Fibroblast of lung (primary cell): ENCODE data around the gene TPRG1L. TPM values are rescaled to one million over a fixed set of nuclear protein-coding genes. Genes with fewer than 3 reads are reported as not detected.

Source experiments
- DNase-seq, 2 donors: peaks; one replicate each; pipeline versions ENCODE4 v3.0.0 to v3.0.0-alpha.2; 2010; ENCODE audit warnings: low read depth in 2 of 2
- H2AFZ ChIP-seq: 2 replicates; pipeline ENCODE4 v1.5.1; 2012; ENCODE audit warnings: low read length, control low read depth, inconsistent platforms
- H3K27ac ChIP-seq: 2 replicates; pipeline ENCODE4 v1.5.1; 2011; ENCODE audit warnings: low read length, control low read depth; ENCODE audit not compliant: insufficient read depth
- H3K27me3 ChIP-seq: 2 replicates; pipeline ENCODE4 v1.5.1; 2011; ENCODE audit warnings: mild to moderate bottlenecking, low read length; ENCODE audit not compliant: control insufficient read depth, insufficient read depth
- H3K36me3 ChIP-seq: 2 replicates; pipeline ENCODE4 v1.5.1; 2011; ENCODE audit warnings: low read length; ENCODE audit not compliant: control insufficient read depth, insufficient read depth
- H3K4me1 ChIP-seq: 2 replicates; pipeline ENCODE4 v1.5.1; 2011; ENCODE audit warnings: low read length; ENCODE audit not compliant: control insufficient read depth, insufficient read depth; ENCODE audit errors: extremely low read depth
- H3K4me2 ChIP-seq: 2 replicates; pipeline ENCODE4 v1.5.1; 2011; ENCODE audit warnings: low read length, control low read depth; ENCODE audit not compliant: insufficient read depth; ENCODE audit errors: extremely low read depth
- H3K4me3 ChIP-seq, 4 experiments: fragments of 200-600 bp in 1 of 4; sonication (generic) in 1 of 4; replicated peaks in 1 of 4; 2 replicates each; pipeline ENCODE4 v1.5.1; 2011 to 2016; ENCODE audit warnings: low read length in 4 of 4, low read depth in 3 of 4, mild to moderate bottlenecking in 3 of 4, control low read depth in 2 of 4, inconsistent platforms in 1 of 4, mixed read lengths in 1 of 4; ENCODE audit not compliant: insufficient read depth in 1 of 4; ENCODE audit errors: control extremely low read depth in 1 of 4
- H3K79me2 ChIP-seq: 2 replicates; pipeline ENCODE4 v1.5.1; 2012; ENCODE audit warnings: mild to moderate bottlenecking, low read length, inconsistent platforms; ENCODE audit not compliant: control insufficient read depth, insufficient read depth
- H3K9ac ChIP-seq: 2 replicates; pipeline ENCODE4 v1.5.1; 2011; ENCODE audit warnings: mild to moderate bottlenecking, low read length, control low read depth; ENCODE audit not compliant: insufficient read depth
- H3K9me3 ChIP-seq: 2 replicates; pipeline ENCODE4 v1.5.1; 2012; ENCODE audit warnings: low read depth, low read length; ENCODE audit not compliant: control insufficient read depth, insufficient read depth
- H4K20me1 ChIP-seq: 2 replicates; pipeline ENCODE4 v1.5.1; 2011; ENCODE audit warnings: low read length; ENCODE audit not compliant: control insufficient read depth, insufficient read depth; ENCODE audit errors: extremely low read depth
- CTCF ChIP-seq, 2 donors: IDR thresholded peaks in 1 of 2; conservative IDR thresholded peaks in 1 of 2; 1 replicate in 1 of 2; 2 replicates in 1 of 2; pipeline ENCODE4 v1.5.1; 2011 to 2012; ENCODE audit warnings: low read length in 2 of 2, control low read depth in 1 of 2, inconsistent platforms in 1 of 2, low read depth in 1 of 2, mild to moderate bottlenecking in 1 of 2
- EZH2 ChIP-seq: IDR thresholded peaks from 2 replicates; pipeline ENCODE4 v1.5.1; 2012; ENCODE audit warnings: low read length, control low read depth, mild to moderate bottlenecking; ENCODE audit errors: missing control alignments
- polyA plus RNA-seq, 2 donors: library from polyadenylated mRNA; depleted of rRNA in 1 of 2; stranded (reverse) in 1 of 2; unstranded in 1 of 2; fragments of >200 nt; gene quantifications; 2 replicates each; pipeline ENCODE4 v1.2.1, GENCODE V29; 2011 to 2012; ENCODE audit warnings: missing spikeins in 1 of 2
- total RNA-seq: library from RNA; depleted of rRNA; stranded (reverse); fragments of >200 nt; gene quantifications from 2 replicates; pipeline ENCODE4 v1.2.1, GENCODE V29; 2014

The TPRG1L gene
- total and polyA plus RNA-seq, 2 donors (not counting 1 experiment from before 2014, with no cell fraction given), result 22.3 to 56.7 TPM

- no peaks in the 10 kb centered on the region for H3K9me3 ChIP-seq
- no peak overlapping the region for H3K9ac ChIP-seq
- peak; percentile 68 to 86 for DNase-seq
- H3K4me1 ChIP-seq, result no peaks in the 10 kb centered on the region
- H3K4me3 ChIP-seq, result no peak overlapping the region
- no peaks in the 10 kb centered on the region for H4K20me1 ChIP-seq
- no peak for TF ChIP-seq EZH2
- TF ChIP-seq CTCF (conservative IDR thresholded peaks at IDR 0.05 in 1 of 2, IDR thresholded peaks at IDR 0.05 in 1 of 2; ENCODE audit: low read depth in 1 of 2, low read length in 2 of 2), result no peak
- no peaks in the 10 kb centered on the region for H3K27me3 ChIP-seq
- H2AFZ ChIP-seq, result no peak overlapping the region
- no peak overlapping the region for H3K4me2 ChIP-seq
- no peak overlapping the region for H3K27ac ChIP-seq
- no peaks in the 10 kb centered on the region for H3K79me2 ChIP-seq
- no peaks in the 10 kb centered on the region for H3K36me3 ChIP-seq
Observed at GRCh38 chr1:3577300-3577699, 47.5 kb upstream of the TPRG1L start.

- Histone ChIP-seq H3K4me1 (no peaks in the 10 kb centered on the region), H3K4me3 (no peak overlapping the region), H3K27ac (no peak overlapping the region), H3K9me3 (no peaks in the 10 kb centered on the region), H3K36me3 (no peaks in the 10 kb centered on the region), H4K20me1 (no peaks in the 10 kb centered on the region), H3K4me2 (no peak overlapping the region), H2AFZ (no peak overlapping the region), H3K9ac (no peak overlapping the region), H3K27me3 (no peaks in the 10 kb centered on the region), H3K79me2 (no peaks in the 10 kb centered on the region)
- TF ChIP-seq EZH2, result no peak
- no peak for TF ChIP-seq CTCF (conservative IDR thresholded peaks at IDR 0.05 in 1 of 2, IDR thresholded peaks at IDR 0.05 in 1 of 2; ENCODE audit: low read depth in 1 of 2, low read length in 2 of 2)
- peak in 1 of 2 donors; percentile 86 for DNase-seq
Observed at GRCh38 chr1:3577711-3578432, 46.9 kb upstream of the TPRG1L start.

- no peak overlapping the region for H3K9ac ChIP-seq
- no peaks in the 10 kb centered on the region for H4K20me1 ChIP-seq
- H3K27ac ChIP-seq, result no peak overlapping the region
- H3K4me1 ChIP-seq, result no peaks in the 10 kb centered on the region
- no peaks in the 10 kb centered on the region for H3K9me3 ChIP-seq
- H3K79me2 ChIP-seq, result no peaks in the 10 kb centered on the region
- no peaks in the 10 kb centered on the region for H3K27me3 ChIP-seq
- no peaks in the 10 kb centered on the region for H3K36me3 ChIP-seq
- no peak overlapping the region for H3K4me3 ChIP-seq
- no peak for DNase-seq
- no peak overlapping the region for H2AFZ ChIP-seq
- TF ChIP-seq CTCF (conservative IDR thresholded peaks at IDR 0.05 in 1 of 2, IDR thresholded peaks at IDR 0.05 in 1 of 2; ENCODE audit: low read depth in 1 of 2, low read length in 2 of 2) (no peak), EZH2 (no peak)
- H3K4me2 ChIP-seq, result no peak overlapping the region
Observed at GRCh38 chr1:3578433-3578805, 46.4 kb upstream of the TPRG1L start.
